ENCODE data around the gene APP. TPM values are rescaled to one million over a fixed set of nuclear protein-coding genes. Genes with fewer than 3 reads are reported as not detected.

Gene APP
- total and polyA plus RNA-seq, 10 of the 15 experiments (the other 5 are each of a cell fraction or from before 2014, with no cell fraction given), result 8.8 to 94.9 (median 51.0) TPM

DNA sequence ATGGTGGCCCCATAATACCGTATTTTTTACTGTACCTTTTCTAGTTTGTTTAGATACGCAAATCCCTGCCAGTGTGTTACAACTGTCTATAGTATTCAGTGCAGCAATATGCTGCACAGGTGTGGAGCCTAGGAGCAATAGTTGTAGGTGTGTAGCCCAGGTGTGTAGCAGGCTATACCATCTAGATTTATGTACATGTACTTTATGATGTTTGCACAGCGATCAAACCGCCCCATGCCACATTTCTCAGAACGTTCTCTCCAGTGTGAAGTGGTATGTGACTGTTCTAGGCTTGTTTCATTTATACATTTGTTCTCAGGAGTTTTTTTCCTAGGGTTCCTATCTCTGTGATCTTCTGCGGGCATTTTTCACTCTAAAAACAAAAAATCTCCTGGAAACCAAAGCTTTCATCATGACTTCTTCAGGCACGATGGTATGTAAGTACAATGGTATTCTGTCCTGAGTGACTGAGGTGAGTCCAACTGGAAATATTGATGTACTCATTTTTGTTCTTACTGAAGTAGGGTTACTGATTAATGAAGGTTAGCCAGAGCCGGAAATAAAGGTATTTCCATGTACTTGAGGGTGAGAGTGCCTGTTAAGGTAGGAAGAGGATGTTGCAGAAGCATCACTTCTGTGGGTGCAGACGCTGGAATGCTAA lies 282.8 kb downstream of the APP start:
- POLR2A ChIA-PET, result no interaction called here
- CTCF ChIA-PET, result interaction anchor here (0.8 kb wide), 1 partner anchor 25 kb away, joined by 3 read pairs; no protein-coding TSS in a partner anchor

More for the DNA sequence above, 282.8 kb downstream of the APP start:
- H3K9me3 ChIP-seq (replicated peaks; ENCODE audit: control insufficient read depth, insufficient read depth, low read length), result no peaks in the 10 kb centered on the region
- ChIA-PET SMC1A (ENCODE audit: uncharacterized antibody, unreplicated experiment) (interaction anchor here (0.6 to 1.4 kb wide), 2 partner anchors 14 to 281 kb away, joined by 4 read pairs; no protein-coding TSS in a partner anchor), RAD21 (ENCODE audit: unreplicated experiment) (no interaction called here)
- H3K4me1 ChIP-seq (ENCODE audit: control insufficient read depth, insufficient read depth, low read length), result no peaks in the 10 kb centered on the region
- FAIRE-seq (no peak), ATAC-seq (no peak), DNase-seq (ENCODE audit: low read depth, low spot score) (no peak)
- H3K4me2 ChIP-seq (ENCODE audit: control insufficient read depth, insufficient read depth), result no peak overlapping the region
- no TSS peak for BruUV-seq (replicated peaks)
- no peak overlapping the region for H3K27ac ChIP-seq (ENCODE audit: control insufficient read depth, insufficient read depth)
- H3K4me3 ChIP-seq, result no peak overlapping the region
- TF ChIP-seq MEF2A (IDR thresholded peaks at IDR 0.05; ENCODE audit: insufficient read depth, low read depth, low read length) (no peak), RAD21 (IDR thresholded peaks at IDR 0.05; ENCODE audit: insufficient read depth, low read depth, low read length) (no peak), IKZF2 (IDR thresholded peaks at IDR 0.05) (no peak), SP1 (IDR thresholded peaks at IDR 0.05; ENCODE audit: low read depth, low read length) (no peak), ASH2L (IDR thresholded peaks at IDR 0.05; ENCODE audit: borderline replicate concordance, low read depth) (no peak), MTA3 (IDR thresholded peaks at IDR 0.05; ENCODE audit: borderline replicate concordance, low read length) (no peak), FOXM1 (IDR thresholded peaks at IDR 0.05; ENCODE audit: low read depth, low read length) (no peak), PAX8 (IDR thresholded peaks at IDR 0.05) (no peak), MLLT1 (IDR thresholded peaks at IDR 0.05) (no peak), SREBF2 (IDR thresholded peaks at IDR 0.05; ENCODE audit: low read length) (no peak), POLR2A (IDR thresholded peaks at IDR 0.05; ENCODE audit: low read depth, low read length) (no peak), SMAD1 (IDR thresholded peaks at IDR 0.05; ENCODE audit: low read depth, partially characterized antibody) (no peak)
- TF ChIP-seq, protein P1, sequence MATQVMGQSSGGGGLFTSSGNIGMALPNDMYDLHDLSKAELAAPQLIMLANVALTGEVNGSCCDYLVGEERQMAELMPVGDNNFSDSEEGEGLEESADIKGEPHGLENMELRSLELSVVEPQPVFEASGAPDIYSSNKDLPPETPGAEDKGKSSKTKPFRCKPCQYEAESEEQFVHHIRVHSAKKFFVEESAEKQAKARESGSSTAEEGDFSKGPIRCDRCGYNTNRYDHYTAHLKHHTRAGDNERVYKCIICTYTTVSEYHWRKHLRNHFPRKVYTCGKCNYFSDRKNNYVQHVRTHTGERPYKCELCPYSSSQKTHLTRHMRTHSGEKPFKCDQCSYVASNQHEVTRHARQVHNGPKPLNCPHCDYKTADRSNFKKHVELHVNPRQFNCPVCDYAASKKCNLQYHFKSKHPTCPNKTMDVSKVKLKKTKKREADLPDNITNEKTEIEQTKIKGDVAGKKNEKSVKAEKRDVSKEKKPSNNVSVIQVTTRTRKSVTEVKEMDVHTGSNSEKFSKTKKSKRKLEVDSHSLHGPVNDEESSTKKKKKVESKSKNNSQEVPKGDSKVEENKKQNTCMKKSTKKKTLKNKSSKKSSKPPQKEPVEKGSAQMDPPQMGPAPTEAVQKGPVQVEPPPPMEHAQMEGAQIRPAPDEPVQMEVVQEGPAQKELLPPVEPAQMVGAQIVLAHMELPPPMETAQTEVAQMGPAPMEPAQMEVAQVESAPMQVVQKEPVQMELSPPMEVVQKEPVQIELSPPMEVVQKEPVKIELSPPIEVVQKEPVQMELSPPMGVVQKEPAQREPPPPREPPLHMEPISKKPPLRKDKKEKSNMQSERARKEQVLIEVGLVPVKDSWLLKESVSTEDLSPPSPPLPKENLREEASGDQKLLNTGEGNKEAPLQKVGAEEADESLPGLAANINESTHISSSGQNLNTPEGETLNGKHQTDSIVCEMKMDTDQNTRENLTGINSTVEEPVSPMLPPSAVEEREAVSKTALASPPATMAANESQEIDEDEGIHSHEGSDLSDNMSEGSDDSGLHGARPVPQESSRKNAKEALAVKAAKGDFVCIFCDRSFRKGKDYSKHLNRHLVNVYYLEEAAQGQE (IDR thresholded peaks at IDR 0.05; ENCODE audit: low read depth, low read length), result no peak
- intact Hi-C loops (cut with micrococcal nuclease; ENCODE audit: unreplicated experiment), result no loop called here
- no peaks in the 10 kb centered on the region for H4K20me1 ChIP-seq (ENCODE audit: control insufficient read depth, insufficient read depth)
- in situ Hi-C loops (cut with MboI), result loop anchor here (5.0 kb wide), 1 partner anchor 830 kb away; no protein-coding TSS in a partner anchor
- no peaks in the 10 kb centered on the region for H3K27me3 ChIP-seq (replicated peaks in 1 of 2; ENCODE audit: control insufficient read depth in 2 of 2, insufficient read depth in 2 of 2, low read length in 1 of 2)
- no peaks in the 10 kb centered on the region for H3K79me2 ChIP-seq (ENCODE audit: control insufficient read depth, insufficient read depth, low read length)
- H2AFZ ChIP-seq (ENCODE audit: control insufficient read depth, low read depth, low read length), result no peak overlapping the region
- no peak overlapping the region for H3K9ac ChIP-seq (ENCODE audit: control insufficient read depth, insufficient read depth, low read length)
- WGBS (ENCODE audit: insufficient coverage, insufficient replicate concordance, low lambda C conversion rate, missing lambda C conversion rate), result 7% methylated on average over 9 of the region's 9 CpGs
- no peaks in the 10 kb centered on the region for H3K36me3 ChIP-seq (ENCODE audit: control insufficient read depth in 2 of 2, insufficient read depth in 2 of 2, low read length in 1 of 2)

All from GM12878 (cell line).